GM18511 (cell line): ENCODE data around the gene GUCY2C.
"Not testable (repeated sequence)": the region's sequence is repeated elsewhere in the genome, so short reads cannot be mapped to it uniquely, and the experiment has no call there.

Experiments used
- ATAC-seq: cut with Tn5 transposase; IDR thresholded peaks from one replicate; pipeline ENCODE4 v1.9.1; 2021; ENCODE audit warnings: mild to moderate bottlenecking, moderate library complexity; ENCODE audit not compliant: unreplicated experiment

Gene GUCY2C

DNA sequence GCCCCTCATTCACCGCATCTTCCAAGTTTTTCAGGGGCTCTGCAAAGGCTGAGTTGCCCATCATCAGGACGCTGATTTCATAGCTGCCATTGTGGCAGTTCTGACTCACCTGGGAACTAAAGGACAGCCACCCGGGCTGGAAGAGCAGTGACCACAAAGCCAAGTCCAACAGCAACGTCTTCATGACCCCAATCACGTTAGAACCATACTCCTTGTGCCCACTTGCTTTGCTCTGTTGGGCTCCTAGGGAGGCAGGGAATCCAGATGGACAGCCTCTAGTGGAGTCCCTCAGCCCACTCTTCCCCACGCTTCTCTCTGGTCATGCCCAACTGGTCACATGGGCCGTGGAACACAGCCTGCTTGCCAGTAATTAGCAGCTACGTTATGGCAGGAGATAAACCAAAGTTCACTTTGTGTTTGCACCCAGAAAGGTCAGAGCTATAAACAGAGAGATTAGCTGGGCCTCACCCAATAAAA is at the start of gene GUCY2C:
Gene GUCY2C (minus strand): TSS at position 335 of the 477 bp plus-strand sequence. CDS start 151 bp downstream, at position 184.
- ATAC-seq, result no peak

DNA sequence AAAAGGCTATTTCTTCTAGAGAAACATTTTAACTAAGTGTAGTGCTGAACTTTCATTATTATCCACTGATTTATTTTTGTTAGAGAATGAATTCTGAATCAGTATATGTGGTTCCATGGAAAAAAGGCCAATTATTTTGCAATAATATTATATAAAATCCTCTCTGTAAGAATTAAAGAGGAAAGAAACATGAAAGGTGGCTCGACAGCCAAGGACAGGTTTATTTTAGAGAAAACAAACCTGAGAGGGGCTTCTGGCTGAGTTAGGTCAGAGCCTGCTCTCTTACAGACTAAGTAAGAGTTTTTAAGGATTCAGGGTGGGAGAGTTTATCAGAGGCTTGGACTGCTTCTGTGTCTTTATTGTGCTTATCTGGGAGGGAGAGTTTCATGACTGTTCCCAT is 46.7 kb upstream of the GUCY2C start:
- ATAC-seq, result no peak

- no peak for ATAC-seq
Observed at GRCh38 chr12:14741942-14742341, 45.5 kb upstream of the GUCY2C start.

GRCh38 chr12:14741153-14741552 is 44.8 kb upstream of the GUCY2C start:
- ATAC-seq, result no peak

DNA sequence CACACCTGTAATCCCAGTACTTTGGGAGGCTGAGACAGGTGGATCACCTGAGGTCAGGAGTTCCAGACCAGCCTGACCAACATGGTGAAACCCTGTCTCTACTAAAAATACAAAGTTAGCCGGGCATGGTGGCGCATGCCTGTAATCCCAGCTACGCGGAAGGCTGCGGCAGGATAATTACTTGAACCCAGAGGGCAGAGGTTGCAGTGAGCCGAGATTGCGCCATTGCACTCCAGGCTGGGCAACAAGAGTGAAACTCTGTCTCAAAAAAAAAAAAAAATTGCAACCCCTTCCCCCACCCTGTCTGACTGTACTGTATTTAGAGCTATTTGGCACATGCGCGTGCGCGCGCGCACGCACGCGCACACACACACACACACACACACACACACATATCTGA is 40.0 kb upstream of the GUCY2C start:
- not testable (repeated sequence) for ATAC-seq

- ATAC-seq, result no peak
Observed at GRCh38 chr12:14731821-14732220, 35.4 kb upstream of the GUCY2C start.

DNA sequence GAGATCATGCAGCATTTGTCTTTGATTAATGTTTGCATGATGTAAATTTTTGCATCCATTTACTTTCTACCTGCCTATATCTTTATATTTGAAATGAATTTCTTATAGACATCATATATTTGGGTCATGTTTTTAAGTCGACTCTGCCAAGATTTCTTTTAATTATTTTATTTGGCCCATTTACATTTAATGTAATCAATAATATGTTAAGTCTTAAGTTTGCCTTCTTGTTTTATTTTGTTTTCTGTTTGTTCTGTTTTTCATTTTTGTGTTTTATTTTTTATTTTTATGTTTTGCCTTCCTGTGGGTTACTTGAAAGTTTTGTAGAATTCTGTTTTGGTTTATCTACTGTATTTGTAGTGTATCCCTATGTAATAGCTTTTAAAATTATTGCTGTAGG is 33.2 kb upstream of the GUCY2C start:
- ATAC-seq, result no peak

DNA sequence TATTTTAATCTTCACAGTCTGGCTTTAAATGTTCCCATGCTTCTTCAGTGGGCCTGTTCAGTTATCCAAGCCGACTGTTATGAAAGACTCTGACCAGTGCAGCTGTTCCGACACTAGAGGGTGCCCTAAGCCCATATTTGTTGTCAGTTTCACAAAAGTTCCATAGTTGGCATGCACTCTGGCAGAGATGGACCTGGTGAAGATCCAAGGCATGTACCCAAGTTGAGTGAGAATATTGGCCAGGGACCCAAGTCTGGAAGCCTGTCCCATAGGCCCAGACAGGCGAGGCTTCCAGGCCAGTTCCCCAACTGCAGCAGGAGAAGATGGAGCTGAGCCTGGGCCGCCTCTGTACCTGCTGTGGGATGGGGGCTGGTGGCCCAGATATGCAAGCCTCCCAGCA is 27.4 kb upstream of the GUCY2C start:
- no peak for ATAC-seq

DNA sequence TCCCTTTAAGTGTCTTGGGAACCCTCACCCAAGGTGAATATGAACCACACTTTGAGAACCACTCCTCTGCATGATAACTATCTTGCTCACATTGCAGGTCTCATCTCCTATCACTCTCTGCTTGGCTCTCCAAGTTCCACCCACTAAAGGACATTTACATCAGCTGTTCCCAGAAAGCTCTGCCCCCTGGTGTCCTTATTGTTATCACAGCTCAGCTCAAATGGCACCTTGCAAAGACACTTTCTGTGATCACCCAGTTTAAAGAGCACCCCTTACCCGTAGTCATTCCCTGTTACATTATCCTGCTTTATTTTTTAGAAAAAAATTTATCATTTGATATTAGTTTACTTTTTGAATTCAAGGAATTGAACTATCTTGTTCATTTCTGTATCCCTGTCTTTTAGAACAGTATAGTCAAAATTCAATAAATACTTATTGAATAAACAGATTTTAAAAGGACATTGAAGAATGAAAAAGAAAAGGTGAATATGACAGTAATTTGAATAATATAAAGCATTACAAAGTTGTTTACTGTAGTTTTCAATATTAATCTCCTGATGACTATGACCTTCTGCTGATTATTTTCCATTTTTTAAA is 20.5 kb upstream of the GUCY2C start:
- peak; percentile 80 for ATAC-seq

- ATAC-seq, result no peak
Observed at GRCh38 chr12:14714437-14714836, 18.0 kb upstream of the GUCY2C start.

GRCh38 chr12:14710632-14711320 is 14.4 kb upstream of the GUCY2C start:
- no peak for ATAC-seq

- no peak for ATAC-seq
Observed at GRCh38 chr12:14701809-14702568, 5.6 kb upstream of the GUCY2C start.

DNA sequence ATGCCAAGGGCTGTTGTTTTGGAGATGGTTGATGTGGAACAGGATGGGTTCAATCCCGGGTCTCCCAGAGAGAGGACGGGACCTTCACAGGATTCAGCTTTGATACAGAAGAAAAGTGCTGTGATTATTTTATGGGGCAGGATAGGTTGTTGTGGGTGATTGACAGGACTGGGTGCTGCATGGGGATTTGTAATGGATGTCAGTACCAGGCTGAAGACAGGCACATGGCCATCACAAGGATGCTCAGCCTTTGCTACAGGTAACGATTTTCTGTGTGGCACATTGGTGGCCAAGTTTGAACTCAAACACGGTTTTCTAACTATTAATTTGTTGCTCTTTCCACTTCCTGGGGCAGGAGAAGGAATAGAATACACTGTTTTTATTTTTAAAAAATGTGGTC is 4.5 kb upstream of the GUCY2C start:
- ATAC-seq, result no peak

- ATAC-seq, result no peak
Observed at GRCh38 chr12:14699923-14700322, 3.5 kb upstream of the GUCY2C start.

GRCh38 chr12:14698555-14698954 is 2.2 kb upstream of the GUCY2C start:
- no peak for ATAC-seq

DNA sequence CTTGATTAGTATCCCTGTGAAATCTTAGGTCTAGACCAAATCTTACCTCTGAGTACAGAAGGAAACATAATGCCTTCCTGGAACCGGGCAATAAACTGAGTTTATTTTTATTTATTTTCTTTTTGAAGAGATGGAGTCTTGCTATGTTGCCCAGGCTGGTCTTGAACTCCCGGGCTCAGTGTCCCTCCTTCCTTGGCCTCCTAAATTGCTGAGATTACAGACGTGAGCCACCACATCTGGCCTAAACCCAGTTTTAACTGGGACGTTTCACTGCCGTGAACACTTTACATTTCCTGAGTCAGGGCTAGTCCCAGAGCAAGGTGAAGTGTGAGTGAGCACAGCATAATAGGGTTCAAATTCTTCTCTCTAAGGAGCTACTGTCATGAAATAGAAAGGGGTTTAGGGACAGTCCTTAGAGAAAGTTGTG is 671 bp downstream of the GUCY2C start:
- no peak for ATAC-seq

DNA sequence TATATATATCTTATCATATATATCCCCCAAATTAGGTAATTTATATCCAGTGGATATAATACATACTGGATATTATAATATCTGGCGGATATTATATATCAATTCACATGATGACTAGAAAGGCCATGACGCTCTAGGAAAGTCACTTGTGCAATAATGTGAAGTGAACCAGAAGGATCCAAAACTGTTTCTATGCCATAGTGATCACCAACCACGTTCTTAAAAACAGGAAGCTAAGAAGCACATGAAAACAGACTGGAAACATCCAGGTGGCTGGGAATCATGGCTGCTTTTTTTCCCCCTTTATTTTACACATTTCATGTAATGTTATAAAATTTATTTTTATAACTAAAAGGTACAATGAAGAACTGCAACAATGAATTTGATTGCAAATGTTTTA is 1.4 kb downstream of the GUCY2C start:
- no peak for ATAC-seq

DNA sequence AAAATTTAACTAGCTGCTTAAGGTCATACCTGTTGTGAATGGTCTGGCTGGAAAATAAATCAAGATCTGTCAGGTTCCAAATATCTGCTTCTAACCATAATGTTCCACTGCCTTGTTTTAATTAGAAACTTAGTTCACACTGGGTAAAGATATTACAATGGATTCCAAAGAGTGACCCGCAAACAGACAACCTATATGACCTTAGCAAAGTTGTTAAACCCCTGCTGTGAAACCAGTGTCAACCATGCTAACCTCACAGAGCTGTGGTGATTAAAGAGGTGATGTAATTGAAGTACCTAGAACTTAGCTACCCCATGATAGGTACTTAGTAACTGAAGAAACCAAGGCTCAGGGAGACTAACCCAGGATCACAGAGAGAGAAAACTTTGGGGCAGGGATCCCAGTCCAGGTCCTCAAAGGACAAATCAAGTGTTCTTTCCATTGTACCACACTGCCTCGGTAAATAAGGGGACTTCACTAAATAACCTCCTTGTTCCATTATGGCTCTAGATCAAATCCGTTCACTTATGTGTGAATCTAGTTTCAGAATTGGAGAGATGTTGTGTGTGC is 2.2 kb downstream of the GUCY2C start:
- no peak for ATAC-seq

DNA sequence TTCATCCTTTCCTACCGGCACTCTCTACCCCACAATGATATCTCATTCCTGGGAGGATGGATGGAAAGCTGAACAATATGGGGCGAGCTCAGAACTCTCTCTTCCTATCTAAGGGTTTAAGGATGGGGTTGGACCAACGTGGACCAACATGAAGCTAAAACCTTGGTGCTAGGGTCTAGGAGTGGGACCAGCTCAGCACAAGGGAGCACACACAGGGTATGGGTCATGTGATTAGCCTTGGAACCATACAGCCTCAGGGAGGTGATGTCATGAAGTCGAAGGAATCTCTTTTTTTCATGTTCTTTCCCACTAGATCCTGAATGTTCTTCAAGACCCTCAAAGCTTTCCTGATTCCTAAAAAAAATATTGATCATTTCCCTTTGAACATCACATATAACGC is 3.3 kb downstream of the GUCY2C start:
- no peak for ATAC-seq

GRCh38 chr12:14691560-14691959 is 4.8 kb downstream of the GUCY2C start:
- ATAC-seq, result no peak

DNA sequence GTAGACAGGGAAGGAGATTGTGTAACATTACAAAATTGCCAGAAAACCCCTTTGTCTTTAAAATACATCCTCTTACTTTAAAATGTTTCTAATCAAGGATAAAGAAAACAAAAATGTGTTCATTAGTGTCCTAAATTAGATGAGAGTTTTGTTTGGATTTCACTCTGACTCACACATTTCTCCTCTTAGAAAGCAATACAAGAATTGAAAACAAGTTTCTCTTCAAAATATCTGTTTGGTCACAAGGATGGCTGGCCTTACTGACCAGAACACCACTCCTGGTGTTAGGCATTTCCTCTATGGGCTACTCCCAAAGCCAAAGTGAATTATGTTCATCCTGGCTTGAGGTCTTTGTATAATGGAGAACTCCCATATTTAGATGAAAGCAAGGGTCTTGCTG is 6.4 kb downstream of the GUCY2C start:
- ATAC-seq, result no peak

DNA sequence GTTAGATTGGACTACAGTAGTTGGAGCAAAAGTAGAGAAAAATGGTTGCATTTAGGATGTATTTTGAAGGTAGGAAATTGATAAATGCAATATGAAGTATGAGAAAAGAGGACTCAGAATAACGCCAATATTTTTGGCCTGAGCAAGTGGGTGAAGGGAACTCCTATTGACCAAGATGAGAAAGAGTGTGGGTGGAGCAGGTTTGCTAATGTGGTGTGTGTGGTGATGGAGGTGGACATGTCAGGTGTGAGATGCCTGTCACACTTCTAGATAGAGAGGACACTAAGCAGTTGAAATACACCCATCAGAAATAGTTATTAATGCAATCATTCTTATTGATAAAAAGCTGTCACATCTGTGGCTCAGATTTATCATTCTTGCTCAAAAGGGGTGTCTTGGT is 7.3 kb downstream of the GUCY2C start:
- no peak for ATAC-seq
